Activated effector memory CD4-positive, alpha-beta T cell treated with Interleukin-2 at 50 U/mL for 16 hours (primary cell): ENCODE data around the gene CCAR1.
"Not testable (repeated sequence)": the region's sequence is repeated elsewhere in the genome, so short reads cannot be mapped to it uniquely, and the experiment has no call there.

ENCODE experiments used
- DNase-seq: peaks from one replicate; pipeline ENCODE4 v3.0.0-alpha.2; 2020

Gene CCAR1

DNA sequence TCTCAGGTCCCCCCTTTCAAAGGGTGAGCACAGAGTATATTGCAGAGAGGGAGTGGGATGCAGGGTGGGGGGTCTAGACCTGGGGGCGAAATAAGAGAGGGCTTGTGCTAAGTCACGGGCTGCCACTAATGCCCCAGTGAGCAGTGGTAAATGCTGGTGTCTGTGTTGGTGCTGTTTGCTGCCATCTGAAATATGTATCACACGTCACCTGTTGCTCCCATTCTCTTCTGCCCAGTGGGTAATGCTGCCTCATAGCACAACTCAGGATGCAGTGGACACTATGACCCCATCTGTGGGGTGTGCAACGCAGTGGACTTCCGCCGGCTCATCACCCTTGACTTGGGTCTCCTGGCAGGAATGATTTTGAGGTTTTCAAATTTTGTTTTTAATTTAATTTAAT lies 108.9 kb downstream of the CCAR1 start:
- DNase-seq = no peak

DNA sequence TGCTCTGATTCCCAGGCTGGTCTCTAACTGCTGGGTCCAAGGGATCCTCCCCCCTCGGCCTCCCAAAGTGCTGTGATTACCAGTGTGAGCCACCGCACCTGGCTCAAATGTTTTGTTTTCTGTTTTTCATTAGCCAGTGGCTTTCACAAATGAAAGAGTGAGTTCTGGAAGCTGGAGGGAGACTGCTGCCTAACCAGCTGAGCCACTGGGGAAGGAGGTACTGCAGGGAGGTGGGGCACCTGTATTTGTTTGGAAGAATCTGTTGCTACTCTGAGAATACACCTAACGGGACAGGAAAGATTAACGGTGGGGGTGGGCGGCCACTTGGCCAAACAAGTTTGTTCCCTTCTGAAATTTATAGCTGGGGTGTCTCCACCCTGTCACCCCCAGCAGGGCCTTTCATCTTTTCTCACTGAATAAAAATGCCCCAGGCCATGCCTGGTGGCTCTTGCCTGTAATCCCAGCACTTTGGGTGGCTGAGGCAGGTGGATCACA lies 111.0 kb downstream of the CCAR1 start:
- no peak for DNase-seq

DNA sequence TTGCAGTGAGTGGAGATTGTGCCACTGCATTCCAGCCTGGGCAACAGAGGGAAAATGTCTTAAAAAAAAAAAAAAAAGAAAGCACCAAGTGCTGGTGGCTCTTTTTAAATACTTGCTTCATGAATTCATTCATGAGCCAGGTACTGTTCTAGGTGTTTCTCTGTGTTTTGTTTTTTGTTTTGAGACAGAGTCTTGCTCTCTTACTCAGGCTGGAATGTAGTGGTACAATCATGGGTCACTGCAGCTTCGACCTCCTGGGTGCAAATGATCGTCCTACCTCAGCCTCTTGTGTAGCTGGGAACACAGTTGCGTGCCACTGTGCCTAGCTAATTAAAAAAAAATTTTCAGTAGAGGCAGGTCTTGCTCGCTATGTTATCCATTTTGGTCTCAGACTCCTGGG lies 111.6 kb downstream of the CCAR1 start:
- DNase-seq = no peak

DNA sequence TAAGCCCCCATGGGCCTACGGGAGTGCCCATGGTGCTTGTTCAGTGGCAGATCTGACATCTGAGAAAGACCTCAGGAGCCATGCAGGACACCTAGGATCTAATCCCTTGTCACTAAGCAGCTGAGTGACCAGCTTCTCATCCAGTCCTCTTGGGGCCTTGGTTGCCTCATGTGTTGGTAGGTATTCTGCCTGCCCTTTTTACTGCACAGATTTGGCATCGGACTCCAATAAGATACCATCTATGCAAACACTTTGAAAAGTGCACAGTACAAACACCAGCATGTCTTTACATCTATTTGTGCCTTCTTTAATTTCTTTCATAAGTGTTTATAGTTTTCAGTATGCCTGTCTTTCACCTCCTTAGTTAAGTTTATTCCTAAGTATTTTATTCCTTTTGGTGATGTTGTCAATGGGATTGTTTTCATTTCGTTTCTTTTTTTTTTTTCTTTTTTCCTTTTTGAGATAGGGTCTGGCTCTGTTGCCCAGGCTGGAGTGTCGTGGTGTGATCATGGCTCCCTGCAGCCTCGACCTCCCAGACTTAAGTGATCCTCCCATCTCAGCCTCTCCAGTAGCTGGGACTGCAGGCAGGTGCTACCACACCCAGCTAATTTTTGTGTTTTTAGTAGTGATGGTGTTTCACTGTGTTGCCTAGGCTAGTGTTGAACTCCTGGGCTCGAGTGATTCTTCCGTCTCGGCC lies 116.7 kb downstream of the CCAR1 start:
- DNase-seq = no peak

DNA sequence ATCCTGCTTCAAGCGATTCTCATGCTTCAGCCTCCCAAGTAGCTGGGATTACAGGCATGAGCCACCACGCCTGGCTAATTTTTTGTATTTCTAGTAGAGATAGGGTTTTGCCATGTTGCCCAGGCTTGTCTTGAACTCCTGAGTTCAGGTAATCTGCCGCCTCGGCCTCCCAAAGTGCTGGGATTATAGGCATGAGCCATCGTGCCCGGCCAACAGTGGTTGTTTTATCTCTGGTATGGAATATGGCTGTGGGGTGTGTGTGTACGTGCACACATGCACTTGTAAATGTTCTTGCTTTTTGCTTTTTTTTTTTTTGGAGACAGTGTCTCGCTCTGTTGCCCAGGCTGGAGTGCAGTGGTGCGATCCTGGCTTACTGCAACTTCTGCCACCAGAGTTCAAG lies 119.6 kb downstream of the CCAR1 start:
- DNase-seq = not testable (repeated sequence)
